Bronchial epithelial cell (primary cell): ENCODE data around the gene NEDD4L. TPM values are rescaled to one million over a fixed set of nuclear protein-coding genes. Genes with fewer than 3 reads are reported as not detected.

Experiments
- DNase-seq: peaks from one replicate; pipeline ENCODE4 v3.0.0-alpha.2; 2010; ENCODE audit warnings: low read depth
- FAIRE-seq: peaks from 2 replicates; lab custom pipeline; 2011; peaks lifted over from hg19 to GRCh38; lab: Jason Lieb, UNC
- H3K27me3 ChIP-seq: 2 replicates; pipeline ENCODE4 v1.5.1; 2011; ENCODE audit warnings: low read length; ENCODE audit not compliant: control insufficient read depth, insufficient read depth
- H3K36me3 ChIP-seq: 2 replicates; pipeline ENCODE4 v1.5.1; 2011; ENCODE audit warnings: low read length; ENCODE audit not compliant: control insufficient read depth, insufficient read depth
- H3K4me3 ChIP-seq: 2 replicates; pipeline ENCODE4 v1.5.1; 2011; ENCODE audit warnings: mild to moderate bottlenecking, low read depth, low read length, control low read depth
- CTCF ChIP-seq: IDR thresholded peaks from 2 replicates; pipeline ENCODE4 v1.5.1; 2011; ENCODE audit warnings: mild to moderate bottlenecking, moderate library complexity, low read length, control low read depth, inconsistent platforms; ENCODE audit not compliant: insufficient read depth, severe bottlenecking
- total RNA-seq: library from RNA; depleted of rRNA; stranded (reverse); fragments of >200 nt; gene quantifications from 2 replicates; pipeline ENCODE4 v1.2.1, GENCODE V29; 2014

Gene NEDD4L
- total RNA-seq, 1 donor from 2014 or later, result 11.3 TPM

- no peak for TF ChIP-seq CTCF
- no peak for FAIRE-seq
- no peaks in the 10 kb centered on the region for H3K27me3 ChIP-seq
- DNase-seq, result no peak
- H3K4me3 ChIP-seq, result no peak overlapping the region
- peaks cover 13% of the 10 kb centered on the region for H3K36me3 ChIP-seq
These were observed 321.0 kb downstream of the NEDD4L start for GRCh38 chr18:58364876-58365528.

- no peak for TF ChIP-seq CTCF
- FAIRE-seq (no peak), DNase-seq (no peak)
- Histone ChIP-seq H3K27me3 (no peaks in the 10 kb centered on the region), H3K36me3 (peaks cover 15% of the 10 kb centered on the region), H3K4me3 (no peak overlapping the region)
These were observed 323.6 kb downstream of the NEDD4L start for GRCh38 chr18:58367425-58368140.

GRCh38 chr18:58369616-58370015, 325.6 kb downstream of the NEDD4L start:
- no peak for TF ChIP-seq CTCF
- Histone ChIP-seq H3K4me3 (no peak overlapping the region), H3K27me3 (no peaks in the 10 kb centered on the region), H3K36me3 (peaks cover 19% of the 10 kb centered on the region)
- DNase-seq, result no peak
- no peak for FAIRE-seq

- Histone ChIP-seq H3K27me3 (no peaks in the 10 kb centered on the region), H3K4me3 (no peak overlapping the region), H3K36me3 (peaks cover 20% of the 10 kb centered on the region)
- DNase-seq, result no peak
- FAIRE-seq, result no peak
- TF ChIP-seq CTCF, result no peak
These were observed 326.1 kb downstream of the NEDD4L start for GRCh38 chr18:58370038-58370580.

- peaks cover 23% of the 10 kb centered on the region for H3K36me3 ChIP-seq
- FAIRE-seq (no peak), DNase-seq (no peak)
- no peak overlapping the region for H3K4me3 ChIP-seq
- TF ChIP-seq CTCF, result no peak
- no peaks in the 10 kb centered on the region for H3K27me3 ChIP-seq
These were observed 326.6 kb downstream of the NEDD4L start for GRCh38 chr18:58370612-58371011.
